Measurements from ENCODE around the gene ATAD1. TPM values are rescaled to one million over a fixed set of nuclear protein-coding genes. Genes with fewer than 3 reads are reported as not detected.

Gene ATAD1
- polyA plus RNA-seq, 3 donors: 6.3 to 13.2 (median 10.2) TPM

GRCh38 chr10:87799860-87800259 is 18.2 kb downstream of the ATAD1 start:
- H3K9me3 Mint-ChIP-seq: peaks cover 12 to 27% (median 18%) of the 10 kb centered on the region in 7 donors
- no peak overlapping the region for H3K9ac ChIP-seq (ENCODE audit: insufficient read depth, low read length, poor library complexity, severe bottlenecking)
- no peak overlapping the region for H3K27ac Mint-ChIP-seq
- no peaks in the 10 kb centered on the region for H3K4me1 ChIP-seq (ENCODE audit: control insufficient read depth in 1 of 2, insufficient read depth in 2 of 2, low read length in 2 of 2)
- no peak overlapping the region for H3K4me3 ChIP-seq (replicated peaks in 1 of 3; ENCODE audit: low read depth in 2 of 3, low read length in 3 of 3)
- H3K9me3 ChIP-seq (replicated peaks in 1 of 2; ENCODE audit: control insufficient read depth in 1 of 2, insufficient read depth in 1 of 2, low read length in 2 of 2): peaks cover 5 to 28% of the 10 kb centered on the region in 2 donors
- no CpG with 5 or more reads among the region's 1 CpG for WGBS (ENCODE audit: insufficient coverage)
- peaks cover under 1% of the 10 kb centered on the region for H4K20me1 ChIP-seq (ENCODE audit: insufficient read depth, low read length)
- H3K36me3 ChIP-seq (replicated peaks in 1 of 2; ENCODE audit: control insufficient read depth in 1 of 2, insufficient read depth in 2 of 2, low read length in 2 of 2): peaks cover 15 to 74% of the 10 kb centered on the region in 2 donors
- peaks cover 0 to 1% (median 0%) of the 10 kb centered on the region in 3 donors for H3K27me3 Mint-ChIP-seq (ENCODE audit: low read depth in 3 of 3)
- no peak overlapping the region for H3K27ac ChIP-seq (ENCODE audit: low read depth in 1 of 2, low read length in 2 of 2)
- no peak for DNase-seq
- intact Hi-C loops (cut with micrococcal nuclease): no loop called here
- H3K4me1 Mint-ChIP-seq: no peaks in the 10 kb centered on the region
- no peak for TF ChIP-seq CTCF (IDR thresholded peaks at IDR 0.05)
- H3K79me2 ChIP-seq (ENCODE audit: insufficient read depth, low read length): peaks cover 22% of the 10 kb centered on the region
- H2AFZ ChIP-seq (ENCODE audit: insufficient read depth, low read depth, low read length, poor library complexity, severe bottlenecking): no peak overlapping the region
- H3K27me3 ChIP-seq (ENCODE audit: control insufficient read depth in 2 of 2, insufficient read depth in 2 of 2, low read length in 2 of 2): no peaks in the 10 kb centered on the region
- no peak overlapping the region for H3K4me3 Mint-ChIP-seq
- H3K36me3 Mint-ChIP-seq: peaks cover 39 to 61% of the 10 kb centered on the region in 2 donors
- H3K4me2 ChIP-seq (replicated peaks; ENCODE audit: extremely low read depth, low read length, poor library complexity, severe bottlenecking): no peak overlapping the region

GRCh38 chr10:87798082-87798481 is 19.9 kb downstream of the ATAD1 start:
- no peaks in the 10 kb centered on the region for H3K4me1 ChIP-seq (ENCODE audit: control insufficient read depth in 1 of 2, insufficient read depth in 2 of 2, low read length in 2 of 2)
- no peak overlapping the region for H3K27ac ChIP-seq (ENCODE audit: low read depth in 1 of 2, low read length in 2 of 2)
- no peak overlapping the region for H2AFZ ChIP-seq (ENCODE audit: insufficient read depth, low read depth, low read length, poor library complexity, severe bottlenecking)
- H3K4me1 Mint-ChIP-seq: peaks cover 2% of the 10 kb centered on the region
- peaks cover 25 to 50% of the 10 kb centered on the region in 2 donors for H3K36me3 Mint-ChIP-seq
- peaks cover 10 to 66% of the 10 kb centered on the region in 2 donors for H3K36me3 ChIP-seq (replicated peaks in 1 of 2; ENCODE audit: control insufficient read depth in 1 of 2, insufficient read depth in 2 of 2, low read length in 2 of 2)
- H3K27me3 Mint-ChIP-seq (ENCODE audit: low read depth in 3 of 3): peaks cover 0 to 1% (median 0%) of the 10 kb centered on the region in 3 donors
- TF ChIP-seq CTCF (IDR thresholded peaks at IDR 0.05): no peak
- H4K20me1 ChIP-seq (ENCODE audit: insufficient read depth, low read length): peaks cover 7% of the 10 kb centered on the region
- H3K27ac Mint-ChIP-seq: peak overlapping the region in 1 of 7 donors; percentile 30
- peaks cover 6 to 19% (median 11%) of the 10 kb centered on the region in 7 donors for H3K9me3 Mint-ChIP-seq
- no peak overlapping the region for H3K4me3 ChIP-seq (replicated peaks in 1 of 3; ENCODE audit: low read depth in 2 of 3, low read length in 3 of 3)
- no peak overlapping the region for H3K4me2 ChIP-seq (replicated peaks; ENCODE audit: extremely low read depth, low read length, poor library complexity, severe bottlenecking)
- peaks cover 12% of the 10 kb centered on the region for H3K79me2 ChIP-seq (ENCODE audit: insufficient read depth, low read length)
- WGBS (ENCODE audit: insufficient coverage): 89% methylated on average over 3 of the region's 5 CpGs
- H3K4me3 Mint-ChIP-seq: no peak overlapping the region
- intact Hi-C loops (cut with micrococcal nuclease): no loop called here
- no peak for DNase-seq
- peaks cover 5 to 22% of the 10 kb centered on the region in 2 donors for H3K9me3 ChIP-seq (replicated peaks in 1 of 2; ENCODE audit: control insufficient read depth in 1 of 2, insufficient read depth in 1 of 2, low read length in 2 of 2)
- H3K27me3 ChIP-seq (ENCODE audit: control insufficient read depth in 2 of 2, insufficient read depth in 2 of 2, low read length in 2 of 2): no peaks in the 10 kb centered on the region
- no peak overlapping the region for H3K9ac ChIP-seq (ENCODE audit: insufficient read depth, low read length, poor library complexity, severe bottlenecking)

Measured in CD14-positive monocyte (primary cell).